ENCODE data around the gene TBX4. TPM values are rescaled to one million over a fixed set of nuclear protein-coding genes. Genes with fewer than 3 reads are reported as not detected.
A peak's percentile ranks its signal among the peaks of the same experiment; 100 is the strongest.

TBX4 gene
- total and polyA plus RNA-seq, 2 of the 13 experiments (the other 11 are each of a cell fraction or from before 2014, with no cell fraction given) = 0.11 to 1.1 TPM

DNA sequence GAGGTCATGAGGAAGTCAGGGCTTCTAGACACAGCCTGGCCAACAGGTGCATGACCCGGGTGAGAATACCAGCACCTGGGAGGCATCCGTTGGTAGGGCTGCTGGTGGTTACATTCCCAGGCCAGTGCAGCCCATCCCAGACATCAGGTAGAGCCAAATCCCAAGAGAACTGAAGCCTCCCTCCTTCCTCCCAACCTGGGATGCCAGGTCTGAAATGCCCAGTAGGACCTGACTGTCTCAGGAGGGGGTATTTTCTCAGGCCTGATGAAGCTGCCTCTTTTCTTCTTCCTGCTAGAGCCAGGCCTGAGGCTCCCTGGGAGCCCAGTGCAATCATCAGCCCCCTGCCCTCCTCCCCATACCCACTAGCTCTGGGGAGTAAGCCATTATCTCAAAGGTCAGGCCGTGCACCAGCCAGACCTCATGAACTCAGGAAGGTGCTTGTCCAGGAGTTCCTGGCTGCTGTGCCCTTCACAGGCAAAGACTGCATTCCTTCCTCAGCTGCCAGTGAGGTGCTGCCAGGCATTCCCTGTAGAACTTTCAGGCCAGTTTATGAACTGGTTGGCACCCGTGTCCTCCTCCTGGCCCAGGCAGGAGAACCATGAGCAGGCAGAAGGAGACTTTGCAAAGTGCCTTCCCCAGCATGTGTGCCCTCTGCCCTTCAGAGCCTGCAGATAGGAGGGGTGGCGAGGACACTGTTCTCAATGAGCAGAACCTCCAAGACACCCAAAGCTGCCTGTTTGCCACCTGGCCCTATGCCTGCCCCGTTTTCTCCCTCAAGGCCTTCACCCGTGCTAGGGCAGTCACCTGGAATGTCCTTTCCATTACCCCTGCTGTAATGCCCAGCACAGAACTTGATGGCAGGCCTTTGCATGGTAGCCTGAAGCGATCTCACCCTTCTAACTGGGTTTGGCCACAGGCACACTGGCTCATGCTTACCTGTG lies 45.0 kb upstream of the TBX4 start (continued):
- TF ChIP-seq UBTF (CRISPR knock-in tag; IDR thresholded peaks at IDR 0.05) = peak; percentile 27; the same call in 1 of the 2 replicates
- no peak for TF ChIP-seq NONO (IDR thresholded peaks at IDR 0.05)
- TF ChIP-seq NONO (CRISPR knock-in tag; conservative IDR thresholded peaks at IDR 0.05) = peak; percentile 59; the same call in 1 of the 2 replicates
- no peak for TF ChIP-seq ARNTL (CRISPR knock-in tag; IDR thresholded peaks at IDR 0.05)
- TF ChIP-seq SMARCE1 (IDR thresholded peaks at IDR 0.05; ENCODE audit: borderline replicate concordance) = no peak
- 0 out of 2 replicates have a peak, but pooled peaks have one; percentile 10 for TF ChIP-seq ARID4A (CRISPR knock-in tag; IDR thresholded peaks at IDR 0.05; ENCODE audit: borderline replicate concordance)
- TF ChIP-seq ZNF263 (CRISPR knock-in tag; IDR thresholded peaks at IDR 0.05) = peak; percentile 80
- peak; percentile 46 for TF ChIP-seq RBM22 (optimal IDR thresholded peaks at IDR 0.05; ENCODE audit: low read length)
- no peak for TF ChIP-seq ZNF839 (CRISPR knock-in tag; IDR thresholded peaks at IDR 0.05; ENCODE audit: borderline replicate concordance)
- TF ChIP-seq HIC2 (CRISPR knock-in tag; IDR thresholded peaks at IDR 0.05; ENCODE audit: low read depth) = peak; percentile 42; the same call in 1 of the 2 replicates
- no peak for TF ChIP-seq RCOR2 (CRISPR knock-in tag; IDR thresholded peaks at IDR 0.05)
- no peak for TF ChIP-seq RAD51 (IDR thresholded peaks at IDR 0.05; ENCODE audit: borderline replicate concordance)
- TF ChIP-seq SP4 (CRISPR knock-in tag; IDR thresholded peaks at IDR 0.05) = no peak
- TF ChIP-seq MAF1 (CRISPR knock-in tag; IDR thresholded peaks at IDR 0.05; ENCODE audit: borderline replicate concordance) = no peak
- peak; percentile 30 for TF ChIP-seq ZFX (CRISPR knock-in tag; IDR thresholded peaks at IDR 0.05; ENCODE audit: low read depth)

All from HepG2 (cell line).